Body of pancreas (tissue), 4 donors: ENCODE measurements around the gene HSDL2. TPM values are rescaled to one million over a fixed set of nuclear protein-coding genes. Genes with fewer than 3 reads are reported as not detected.

ENCODE experiments used
- ATAC-seq: fragments of 150-250 bp; one replicate; pipeline ENCODE4 v1.9.1; 2016
- DNase-seq, 4 donors: peaks; one replicate each; pipeline ENCODE4 v3.0.0-alpha.2; 2019
- H3K27ac ChIP-seq, 4 donors: fragments of 200-600 bp; sonication (generic); 1 replicate in 3 of 4; 2 replicates in 1 of 4; pipeline versions ENCODE4 v1.5.1 to v1.6.1; 2016 to 2019; ENCODE audit warnings: mild to moderate bottlenecking in 1 of 4, mixed read lengths in 1 of 4, moderate library complexity in 1 of 4
- H3K27me3 ChIP-seq, 2 donors: fragments of 200-600 bp; sonication (generic); one replicate each; pipeline ENCODE4 v1.6.0; 2016; ENCODE audit warnings: mild to moderate bottlenecking in 1 of 2
- H3K36me3 ChIP-seq, 2 donors: fragments of 200-600 bp; sonication (generic); replicated peaks in 1 of 2; 2 replicates each; pipeline ENCODE4 v1.5.1; 2016; ENCODE audit warnings: low read depth in 2 of 2; ENCODE audit not compliant: insufficient read depth in 1 of 2
- H3K4me1 ChIP-seq: fragments of 200-600 bp; sonication (generic); one replicate; pipeline ENCODE4 v1.6.0; 2016
- H3K4me3 ChIP-seq, 2 donors: fragments of 200-600 bp; sonication (generic); 1 replicate in 1 of 2; 2 replicates in 1 of 2; pipeline ENCODE4 v1.5.1; 2016 to 2019
- H3K9me3 ChIP-seq, 3 donors: fragments of 200-600 bp; sonication (generic); 1 replicate in 2 of 3; 2 replicates in 1 of 3; pipeline ENCODE4 v1.5.1; 2016
- CTCF ChIP-seq, 7 experiments: fragments of 450-650 bp in 4 of 7; fragments of 200-600 bp in 3 of 7; sonication (generic) in 3 of 7; IDR thresholded peaks; one replicate each; pipeline ENCODE4 v1.5.1; 2016 to 2019; ENCODE audit warnings: antibody characterized with exemption in 7 of 7
- POLR2A ChIP-seq, 3 donors: fragments of 450-650 bp; IDR thresholded peaks; one replicate each; pipeline ENCODE4 v1.6.1; 2016; ENCODE audit warnings: antibody characterized with exemption in 3 of 3, mild to moderate bottlenecking in 2 of 3
- WGBS, 2 donors: methylation state at CpG; one replicate each; pipeline ENCODE4 v1.1.5; 2017; 5-methylcytosine and 5-hydroxymethylcytosine counted together
- intact Hi-C: fragments of 100-400 bp; cut with DNase I; formaldehyde crosslinking; loops from one replicate; pipeline ENCODE4 v1.15.1; 2023
- total RNA-seq, 2 donors: library from RNA; depleted of rRNA; stranded (reverse); fragments of >200 nt; gene quantifications; one replicate each; pipeline ENCODE4 v1.1.0, GENCODE V29; 2016

The HSDL2 gene
- total RNA-seq, 2 donors from 2014 or later = 20.5 to 22.7 TPM

GRCh38 chr9:112351184-112351583, 28.7 kb upstream of the HSDL2 start:
- intact Hi-C loops = no loop called here
- Histone ChIP-seq H3K9me3 (no peaks in the 10 kb centered on the region), H3K36me3 (no peaks in the 10 kb centered on the region), H3K4me1 (no peaks in the 10 kb centered on the region), H3K27me3 (no peaks in the 10 kb centered on the region), H3K27ac (no peak overlapping the region), H3K4me3 (no peak overlapping the region)
- DNase-seq = no peak
- ATAC-seq = no peak
- TF ChIP-seq POLR2A (IDR thresholded peaks at IDR 0.05) = no peak
- WGBS, 2 donors = 36 to 38% methylated on average over 3 of the region's 3 CpGs

- Histone ChIP-seq H3K9me3 (no peaks in the 10 kb centered on the region), H3K4me1 (no peaks in the 10 kb centered on the region), H3K27me3 (no peaks in the 10 kb centered on the region), H3K4me3 (no peak overlapping the region), H3K36me3 (no peaks in the 10 kb centered on the region), H3K27ac (no peak overlapping the region)
- no peak for TF ChIP-seq CTCF (IDR thresholded peaks at IDR 0.05)
- no peak for TF ChIP-seq POLR2A (IDR thresholded peaks at IDR 0.05)
- WGBS, 2 donors = 46 to 47% methylated on average over 3 of the region's 3 CpGs
- ATAC-seq (no peak), DNase-seq (no peak)
- intact Hi-C loops = no loop called here
Measured at GRCh38 chr9:112352209-112352608, 27.7 kb upstream of the HSDL2 start.

GRCh38 chr9:112354081-112354743, 25.7 kb upstream of the HSDL2 start:
- TF ChIP-seq CTCF (IDR thresholded peaks at IDR 0.05) (no peak), POLR2A (IDR thresholded peaks at IDR 0.05) (no peak)
- intact Hi-C loops = no loop called here
- WGBS, 2 donors = 61 to 64% methylated on average over 1 of the region's 1 CpG
- Histone ChIP-seq H3K27me3 (no peaks in the 10 kb centered on the region), H3K9me3 (no peaks in the 10 kb centered on the region), H3K27ac (no peak overlapping the region), H3K4me1 (no peaks in the 10 kb centered on the region), H3K4me3 (no peak overlapping the region), H3K36me3 (no peaks in the 10 kb centered on the region)
- DNase-seq (no peak), ATAC-seq (no peak)

- Histone ChIP-seq H3K27ac (no peak overlapping the region), H3K4me3 (no peak overlapping the region), H3K9me3 (no peaks in the 10 kb centered on the region), H3K27me3 (no peaks in the 10 kb centered on the region), H3K4me1 (no peaks in the 10 kb centered on the region), H3K36me3 (no peaks in the 10 kb centered on the region)
- DNase-seq (no peak), ATAC-seq (no peak)
- intact Hi-C loops = no loop called here
- no peak for TF ChIP-seq CTCF (IDR thresholded peaks at IDR 0.05)
- TF ChIP-seq POLR2A (IDR thresholded peaks at IDR 0.05) = no peak
- 73 to 77% methylated on average over 8 of the region's 8 CpGs for WGBS, 2 donors
Measured at GRCh38 chr9:112355427-112355897, 24.4 kb upstream of the HSDL2 start.

- intact Hi-C loops = loop anchor here (5.0 kb wide), 1 partner anchor 248 kb away; no protein-coding TSS in a partner anchor
- no peak for ATAC-seq
- no peak for DNase-seq
- 75 to 81% methylated on average over 5 of the region's 5 CpGs for WGBS, 2 donors
- TF ChIP-seq CTCF (IDR thresholded peaks at IDR 0.05) (no peak), POLR2A (IDR thresholded peaks at IDR 0.05) (no peak)
- H3K4me3 ChIP-seq = no peak overlapping the region
- no peaks in the 10 kb centered on the region for H3K27me3 ChIP-seq
- peaks cover 4% of the 10 kb centered on the region for H3K4me1 ChIP-seq
- H3K9me3 ChIP-seq = no peaks in the 10 kb centered on the region
- no peaks in the 10 kb centered on the region for H3K36me3 ChIP-seq
- no peak overlapping the region for H3K27ac ChIP-seq
Measured at GRCh38 chr9:112360047-112360804, 19.7 kb upstream of the HSDL2 start.
